ENCODE results near the gene CTNNA2. TPM values are rescaled to one million over a fixed set of nuclear protein-coding genes. Genes with fewer than 3 reads are reported as not detected.

CTNNA2 gene
- total and polyA plus RNA-seq, 9 of the 15 experiments (the other 6 are each of a cell fraction or from before 2014, with no cell fraction given), result 0.03 to 0.40 (median 0.15) TPM

- Histone ChIP-seq H3K79me2 (ENCODE audit: control insufficient read depth, insufficient read depth, low read length) (no peaks in the 10 kb centered on the region), H3K4me1 (replicated peaks in 1 of 2; ENCODE audit: control insufficient read depth in 2 of 2, insufficient read depth in 2 of 2, low read length in 2 of 2) (peaks cover 0 to 5% of the 10 kb centered on the region in 2 experiments; a peak in 1 of 5 replicates), H3K9me1 (ENCODE audit: control insufficient read depth, insufficient read depth, low read length) (no peaks in the 10 kb centered on the region), H3K27me3 (ENCODE audit: control insufficient read depth in 2 of 2, insufficient read depth in 2 of 2, low read length in 2 of 2) (no peaks in the 10 kb centered on the region), H3K27ac (ENCODE audit: extremely low read depth, low read depth, low read length) (no peak overlapping the region), H4K20me1 (replicated peaks; ENCODE audit: control insufficient read depth, insufficient read depth, low read length) (no peaks in the 10 kb centered on the region), H2AFZ (ENCODE audit: low read depth, low read length) (no peak overlapping the region), H3K4me3 (no peak overlapping the region), H3K9me3 (replicated peaks; ENCODE audit: control insufficient read depth, insufficient read depth, low read depth, low read length) (no peaks in the 10 kb centered on the region), H3K36me3 (ENCODE audit: control insufficient read depth, insufficient read depth, low read length) (no peaks in the 10 kb centered on the region), H3K4me2 (ENCODE audit: insufficient read depth, low read length) (no peak overlapping the region), H3K9ac (ENCODE audit: insufficient read depth in 1 of 2, low read depth in 2 of 2, low read length in 2 of 2) (no peak overlapping the region)
- POLR2A ChIA-PET, result no interaction called here
- FAIRE-seq (no peak), DNase-seq (ENCODE audit: extremely low read depth in 1 of 4, low spot score in 3 of 4) (no peak), ATAC-seq (no peak)
- WGBS (ENCODE audit: insufficient coverage, low coverage, missing lambda C conversion rate), result 56% methylated on average over 3 of the region's 3 CpGs
- CTCF ChIA-PET (ENCODE audit: low intra/inter-chr PET ratio), result no interaction called here
- intact Hi-C loops (cut with micrococcal nuclease), result no loop called here
- TF ChIP-seq SMARCA5 (IDR thresholded peaks at IDR 0.05), result no peak
- TF ChIP-seq ZNF830 (CRISPR knock-in tag; IDR thresholded peaks at IDR 0.05), result no peak
- TF ChIP-seq, protein P1, sequence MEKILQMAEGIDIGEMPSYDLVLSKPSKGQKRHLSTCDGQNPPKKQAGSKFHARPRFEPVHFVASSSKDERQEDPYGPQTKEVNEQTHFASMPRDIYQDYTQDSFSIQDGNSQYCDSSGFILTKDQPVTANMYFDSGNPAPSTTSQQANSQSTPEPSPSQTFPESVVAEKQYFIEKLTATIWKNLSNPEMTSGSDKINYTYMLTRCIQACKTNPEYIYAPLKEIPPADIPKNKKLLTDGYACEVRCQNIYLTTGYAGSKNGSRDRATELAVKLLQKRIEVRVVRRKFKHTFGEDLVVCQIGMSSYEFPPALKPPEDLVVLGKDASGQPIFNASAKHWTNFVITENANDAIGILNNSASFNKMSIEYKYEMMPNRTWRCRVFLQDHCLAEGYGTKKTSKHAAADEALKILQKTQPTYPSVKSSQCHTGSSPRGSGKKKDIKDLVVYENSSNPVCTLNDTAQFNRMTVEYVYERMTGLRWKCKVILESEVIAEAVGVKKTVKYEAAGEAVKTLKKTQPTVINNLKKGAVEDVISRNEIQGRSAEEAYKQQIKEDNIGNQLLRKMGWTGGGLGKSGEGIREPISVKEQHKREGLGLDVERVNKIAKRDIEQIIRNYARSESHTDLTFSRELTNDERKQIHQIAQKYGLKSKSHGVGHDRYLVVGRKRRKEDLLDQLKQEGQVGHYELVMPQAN (IDR thresholded peaks at IDR 0.05; ENCODE audit: borderline replicate concordance), result no peak
- no peak for TF ChIP-seq KLF6 (CRISPR knock-in tag; IDR thresholded peaks at IDR 0.05; ENCODE audit: borderline replicate concordance)
- TF ChIP-seq MCM5 (IDR thresholded peaks at IDR 0.05; ENCODE audit: low read depth), result no peak
- TF ChIP-seq NCOA1 (IDR thresholded peaks at IDR 0.05; ENCODE audit: low read depth), result no peak
- BruUV-seq (replicated peaks), result no TSS peak
- in situ Hi-C loops (cut with MboI), result no loop called here
Measured at GRCh38 chr2:80112790-80113189, 599.9 kb downstream of the CTNNA2 start.

Data from K562 (cell line).